Activated T-helper 2 cell treated with anti-CD3 and anti-CD28 coated beads, Interferon-gamma antibody, Interleukin-2, Interleukin-4, amounts not matched to agents 10 μg/mL and 5 μg/mL and 100 μg/mL, durations not matched to agents 14 hours and 24 hours and 36 hours (primary cell): ENCODE measurements around the gene NSUN5. TPM values are rescaled to one million over a fixed set of nuclear protein-coding genes. Genes with fewer than 3 reads are reported as not detected.
"Not testable (repeated sequence)": the region's sequence is repeated elsewhere in the genome, so short reads cannot be mapped to it uniquely, and the experiment has no call there.

Experiments
- DNase-seq: peaks from one replicate; pipeline ENCODE4 v3.0.0; 2021; ENCODE audit warnings: low spot score
- H3K27ac Mint-ChIP-seq: one replicate; pipeline ENCODE4 v1.8.0; 2021; ENCODE audit warnings: mixed read lengths
- H3K27me3 Mint-ChIP-seq: one replicate; pipeline ENCODE4 v1.8.0; 2021; ENCODE audit warnings: low read depth, mixed read lengths
- H3K36me3 Mint-ChIP-seq: one replicate; pipeline ENCODE4 v1.8.0; 2021; ENCODE audit warnings: low read depth, mixed read lengths
- H3K4me1 Mint-ChIP-seq: one replicate; pipeline ENCODE4 v1.8.0; 2021; ENCODE audit warnings: low read depth, mixed read lengths
- H3K4me3 Mint-ChIP-seq: one replicate; pipeline ENCODE4 v1.8.0; 2021; ENCODE audit warnings: low read depth, mild to moderate bottlenecking, moderate library complexity, mixed read lengths
- H3K9me3 Mint-ChIP-seq: one replicate; pipeline ENCODE4 v1.8.0; 2021; ENCODE audit warnings: mixed read lengths
- intact Hi-C: fragments of 100-400 bp; cut with micrococcal nuclease; formaldehyde crosslinking; loops from one replicate; pipeline ENCODE4 v1.15.1; 2023
- total RNA-seq: library from RNA; stranded (reverse); gene quantifications from 2 replicates; pipeline ENCODE4 v1.2.3, GENCODE V29; 2022

NSUN5 gene
- total RNA-seq, 1 donor from 2014 or later: 58.3 TPM

- intact Hi-C loops, H3K27ac Mint-ChIP-seq: not testable (repeated sequence)
- H3K36me3 Mint-ChIP-seq: peaks cover 33% of the 10 kb centered on the region
Measured at GRCh38 chr7:73302846-73303245, 5.8 kb downstream of the NSUN5 start.

GRCh38 chr7:73301108-73301507 is 7.5 kb downstream of the NSUN5 start:
- H3K27me3 Mint-ChIP-seq, intact Hi-C loops, DNase-seq, H3K9me3 Mint-ChIP-seq, H3K27ac Mint-ChIP-seq, H3K4me3 Mint-ChIP-seq, H3K4me1 Mint-ChIP-seq: not testable (repeated sequence)
- peaks cover 20% of the 10 kb centered on the region for H3K36me3 Mint-ChIP-seq

More at GRCh38 chr7:73302846-73303245, 5.8 kb downstream of the NSUN5 start:
- H3K4me3 Mint-ChIP-seq, H3K9me3 Mint-ChIP-seq, H3K27me3 Mint-ChIP-seq, DNase-seq: not testable (repeated sequence)
- H3K4me1 Mint-ChIP-seq: peaks cover 13% of the 10 kb centered on the region

GRCh38 chr7:73299812-73300211 is 8.8 kb downstream of the NSUN5 start:
- H3K9me3 Mint-ChIP-seq, intact Hi-C loops, H3K4me3 Mint-ChIP-seq, H3K27me3 Mint-ChIP-seq, DNase-seq, H3K4me1 Mint-ChIP-seq, H3K27ac Mint-ChIP-seq: not testable (repeated sequence)
- peaks cover 14% of the 10 kb centered on the region for H3K36me3 Mint-ChIP-seq

- H3K27me3 Mint-ChIP-seq, H3K36me3 Mint-ChIP-seq, H3K9me3 Mint-ChIP-seq, H3K4me3 Mint-ChIP-seq, DNase-seq, H3K4me1 Mint-ChIP-seq, H3K27ac Mint-ChIP-seq, intact Hi-C loops: not testable (repeated sequence)
Measured at GRCh38 chr7:73297706-73298105, 10.9 kb downstream of the NSUN5 start.

- H3K9me3 Mint-ChIP-seq, H3K36me3 Mint-ChIP-seq, H3K4me3 Mint-ChIP-seq, intact Hi-C loops, H3K4me1 Mint-ChIP-seq, H3K27me3 Mint-ChIP-seq, DNase-seq, H3K27ac Mint-ChIP-seq: not testable (repeated sequence)
Measured at GRCh38 chr7:73297235-73297634, 11.4 kb downstream of the NSUN5 start.

GRCh38 chr7:73277210-73277609 is 31.4 kb downstream of the NSUN5 start:
- H3K27ac Mint-ChIP-seq, H3K4me3 Mint-ChIP-seq, DNase-seq, H3K36me3 Mint-ChIP-seq, intact Hi-C loops, H3K9me3 Mint-ChIP-seq, H3K4me1 Mint-ChIP-seq, H3K27me3 Mint-ChIP-seq: not testable (repeated sequence)

GRCh38 chr7:73267813-73268212 is 40.8 kb downstream of the NSUN5 start:
- H3K4me3 Mint-ChIP-seq, intact Hi-C loops, DNase-seq, H3K4me1 Mint-ChIP-seq, H3K27me3 Mint-ChIP-seq, H3K36me3 Mint-ChIP-seq, H3K9me3 Mint-ChIP-seq, H3K27ac Mint-ChIP-seq: not testable (repeated sequence)

- H3K27ac Mint-ChIP-seq, H3K4me3 Mint-ChIP-seq, intact Hi-C loops: not testable (repeated sequence)
Measured at GRCh38 chr7:73266719-73267368, 41.8 kb downstream of the NSUN5 start.

GRCh38 chr7:73262416-73262815 is 46.2 kb downstream of the NSUN5 start:
- H3K27ac Mint-ChIP-seq, H3K4me1 Mint-ChIP-seq, H3K4me3 Mint-ChIP-seq, DNase-seq, H3K36me3 Mint-ChIP-seq, H3K27me3 Mint-ChIP-seq, intact Hi-C loops, H3K9me3 Mint-ChIP-seq: not testable (repeated sequence)

More at GRCh38 chr7:73266719-73267368, 41.8 kb downstream of the NSUN5 start:
- H3K9me3 Mint-ChIP-seq, DNase-seq, H3K4me1 Mint-ChIP-seq, H3K27me3 Mint-ChIP-seq, H3K36me3 Mint-ChIP-seq: not testable (repeated sequence)

Other genes with a start within 250 kb of the NSUN5 start
- not detected in 2 replicates for gene SPDYE9, start 222.8 kb downstream of the NSUN5 start, total RNA-seq
- gene TRIM50, start 19.3 kb upstream of the NSUN5 start, total RNA-seq: not detected in 2 replicates
- gene FKBP6, start 19.3 kb upstream of the NSUN5 start, total RNA-seq: not detected in 2 replicates
- 0.30 and 0.51 TPM in 2 replicates for gene FZD9, start 125.0 kb upstream of the NSUN5 start, total RNA-seq
- 99.6 and 101 TPM in 2 replicates for gene BAZ1B, start 213.5 kb upstream of the NSUN5 start, total RNA-seq
- 68.6 and 74.5 TPM in 2 replicates for gene BCL7B, start 248.9 kb upstream of the NSUN5 start, total RNA-seq